Left lung (tissue), 10 donors: ENCODE measurements around the gene PTGER3. TPM values are rescaled to one million over a fixed set of nuclear protein-coding genes. Genes with fewer than 3 reads are reported as not detected.

Experiments
- ATAC-seq: fragments of 200-7000 bp; cut with Tn5 transposase; one replicate; pipeline ENCODE4 v1.9.1; 2020; ENCODE audit warnings: moderate library complexity
- DNase-seq, 4 donors: peaks; one replicate each; pipeline ENCODE4 v3.0.0-alpha.2; 2013 to 2020
- H3K27ac ChIP-seq, 2 donors: fragments of 200-600 bp; sonication (generic) in 1 of 2; one replicate each; pipeline versions ENCODE4 v1.5.0 to v1.8.0; 2020 to 2021
- H3K27me3 ChIP-seq, 2 donors: fragments of 200-600 bp; sonication (generic) in 1 of 2; one replicate each; pipeline versions ENCODE4 v1.5.0 to v1.8.0; 2020 to 2021
- H3K36me3 ChIP-seq, 2 donors: fragments of 200-600 bp; sonication (generic) in 1 of 2; one replicate each; pipeline versions ENCODE4 v1.5.0 to v1.8.0; 2020 to 2021
- H3K4me1 ChIP-seq, 2 donors: fragments of 200-600 bp; one replicate each; pipeline ENCODE4 v1.8.0; 2021
- H3K4me3 ChIP-seq, 2 donors: fragments of 200-600 bp; sonication (generic) in 1 of 2; one replicate each; pipeline versions ENCODE4 v1.5.0 to v1.8.0; 2020 to 2021; ENCODE audit warnings: mild to moderate bottlenecking in 1 of 2
- H3K9me3 ChIP-seq, 2 donors: fragments of 200-600 bp; sonication (generic) in 1 of 2; one replicate each; pipeline versions ENCODE4 v1.5.0 to v1.8.0; 2020 to 2021
- CTCF ChIP-seq, 2 donors: fragments of 200-600 bp; sonication (generic) in 1 of 2; IDR thresholded peaks; one replicate each; pipeline versions ENCODE4 v1.5.0 to v1.8.0; 2021; ENCODE audit warnings: antibody characterized with exemption in 2 of 2
- intact Hi-C, 2 donors: fragments of 100-400 bp; cut with DNase I; formaldehyde crosslinking; loops; one replicate each; pipeline versions ENCODE4 v1.11.2 to v1.14.2; 2022
- microRNA-seq, 2 donors: library from miRNA; unstranded; fragments of <30 nt; microRNA quantifications; one replicate each; pipeline ENCODE4, GENCODE V29; 2019
- polyA plus RNA-seq, 6 donors: library from polyadenylated mRNA; unstranded; fragments of 120-200 nt; gene quantifications; one replicate each; pipeline ENCODE4 v1.2.1, GENCODE V29; 2013; ENCODE audit not compliant: insufficient read length in 6 of 6
- total RNA-seq, 2 donors: library from RNA; stranded (reverse); fragmentation: NEBNext Ultra II Directional; extraction: Animal tissue kit (Norgen Biotek cat#: 25700); gene quantifications; one replicate each; pipeline ENCODE4 v1.2.1, GENCODE V29; 2021
- donor health status: DM: no; HTN: yes; CAD: no.
- donor health status: DM: no; HTN: no; CAD: no.

PTGER3 gene
- total and polyA plus RNA-seq, 8 donors = 0.24 to 1.6 (median 0.45) TPM

- no peak for DNase-seq
- Histone ChIP-seq H3K36me3 (no peaks in the 10 kb centered on the region), H3K4me1 (no peaks in the 10 kb centered on the region), H3K4me3 (no peak overlapping the region), H3K9me3 (peaks cover 0 to 23% of the 10 kb centered on the region in 2 donors), H3K27me3 (no peaks in the 10 kb centered on the region), H3K27ac (no peak overlapping the region)
- intact Hi-C loops = no loop called here
- no peak for TF ChIP-seq CTCF (IDR thresholded peaks at IDR 0.05)
- no peak for ATAC-seq
These were observed 125.4 kb downstream of the PTGER3 start for GRCh38 chr1:70922196-70922595.

Small RNA genes lying within 50 kb of the gene (microRNA-seq; reads per million reads assigned to microRNA genes)
- 443 to 554 reads per million in 2 donors for gene MIR186

Other genes with a start within 250 kb of the PTGER3 start
- 10 to 100 TPM; 69.8 to 84.9 TPM for gene ZRANB2, start 33.2 kb upstream of the PTGER3 start, total RNA-seq
- gene ZRANB2, start 33.2 kb upstream of the PTGER3 start, polyA plus RNA-seq = 100 to 1,000 TPM; 202 to 244 (median 234) TPM